GM23248 (cell line): Measurements from ENCODE around the gene CGREF1.

Experiments
- EZH2 ChIP-seq: fragments of 200-600 bp; sonication (generic); IDR thresholded peaks from 2 replicates; pipeline ENCODE4 v1.6.1; 2018; ENCODE audit warnings: antibody characterized with exemption, mild to moderate bottlenecking; ENCODE audit not compliant: insufficient read depth, poor library complexity, severe bottlenecking
- EZH2phosphoT487 ChIP-seq: fragments of 200-600 bp; sonication (generic); IDR thresholded peaks from 2 replicates; pipeline ENCODE4 v1.6.1; 2018; ENCODE audit warnings: antibody characterized with exemption, moderate library complexity, mild to moderate bottlenecking, low read depth; ENCODE audit not compliant: insufficient read depth

DNA sequence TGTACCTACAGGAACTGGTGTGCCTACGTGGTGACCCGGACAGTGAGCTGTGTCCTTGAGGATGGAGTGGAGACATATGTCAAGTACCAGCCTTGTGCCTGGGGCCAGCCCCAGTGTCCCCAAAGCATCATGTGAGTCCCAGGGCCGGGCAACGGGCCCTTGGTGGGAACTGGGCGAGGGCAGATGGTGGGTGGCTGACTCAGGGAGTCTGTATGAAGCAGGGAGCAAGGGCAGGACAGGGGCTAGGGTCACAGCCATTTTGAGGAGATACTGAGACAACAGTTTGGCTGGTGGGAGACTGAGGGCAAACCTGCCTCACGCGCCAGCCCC lies 38.8 kb downstream of the CGREF1 start:
- TF ChIP-seq EZH2, result no peak
- no peak for TF ChIP-seq EZH2phosphoT487
